HG02870 (cell line): ENCODE results near the gene ZNF41.
"Not testable (repeated sequence)": the region's sequence is repeated elsewhere in the genome, so short reads cannot be mapped to it uniquely, and the experiment has no call there.

Source experiments
- ATAC-seq: cut with Tn5 transposase; IDR thresholded peaks from one replicate; pipeline ENCODE4 v1.9.1; 2021; ENCODE audit warnings: mild to moderate bottlenecking, moderate library complexity; ENCODE audit not compliant: unreplicated experiment

Gene ZNF41

GRCh38 chrX:47482512-47483305, at the start of gene ZNF41:
Gene ZNF41, minus strand, starts transcription at chrX:47483222. Its CDS starts 15,741 bp downstream, at chrX:47467481.
- peak; percentile 90 for ATAC-seq

- ATAC-seq = no peak
Observed at GRCh38 chrX:47530049-47530448, 47.0 kb upstream of the ZNF41 start.

- no peak for ATAC-seq
Observed at GRCh38 chrX:47529548-47529947, 46.5 kb upstream of the ZNF41 start.

- no peak for ATAC-seq
Observed at GRCh38 chrX:47523713-47524166, 40.7 kb upstream of the ZNF41 start.

DNA sequence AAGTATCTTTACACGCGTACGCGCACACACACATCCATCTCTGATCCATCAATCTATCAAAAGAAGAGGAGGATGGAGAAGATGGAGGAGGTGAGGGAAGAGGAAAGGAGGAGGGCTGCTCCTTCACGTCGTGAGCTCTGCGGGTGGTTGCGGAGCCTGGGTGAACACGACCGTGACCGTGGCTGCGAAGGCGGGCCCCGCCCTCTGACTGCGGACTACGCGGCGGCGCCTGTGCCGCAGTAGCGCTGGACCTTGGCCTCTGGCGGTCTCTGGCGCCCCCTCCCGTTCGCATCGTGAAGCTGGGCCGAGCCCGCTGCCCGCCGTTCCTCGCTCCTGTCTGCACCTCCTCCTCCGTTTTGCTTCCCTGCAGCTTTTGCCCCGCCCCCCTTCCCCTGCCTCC, 40.3 kb upstream of the ZNF41 start:
- ATAC-seq = no peak

GRCh38 chrX:47518144-47518543, 35.1 kb upstream of the ZNF41 start:
- no peak for ATAC-seq

DNA sequence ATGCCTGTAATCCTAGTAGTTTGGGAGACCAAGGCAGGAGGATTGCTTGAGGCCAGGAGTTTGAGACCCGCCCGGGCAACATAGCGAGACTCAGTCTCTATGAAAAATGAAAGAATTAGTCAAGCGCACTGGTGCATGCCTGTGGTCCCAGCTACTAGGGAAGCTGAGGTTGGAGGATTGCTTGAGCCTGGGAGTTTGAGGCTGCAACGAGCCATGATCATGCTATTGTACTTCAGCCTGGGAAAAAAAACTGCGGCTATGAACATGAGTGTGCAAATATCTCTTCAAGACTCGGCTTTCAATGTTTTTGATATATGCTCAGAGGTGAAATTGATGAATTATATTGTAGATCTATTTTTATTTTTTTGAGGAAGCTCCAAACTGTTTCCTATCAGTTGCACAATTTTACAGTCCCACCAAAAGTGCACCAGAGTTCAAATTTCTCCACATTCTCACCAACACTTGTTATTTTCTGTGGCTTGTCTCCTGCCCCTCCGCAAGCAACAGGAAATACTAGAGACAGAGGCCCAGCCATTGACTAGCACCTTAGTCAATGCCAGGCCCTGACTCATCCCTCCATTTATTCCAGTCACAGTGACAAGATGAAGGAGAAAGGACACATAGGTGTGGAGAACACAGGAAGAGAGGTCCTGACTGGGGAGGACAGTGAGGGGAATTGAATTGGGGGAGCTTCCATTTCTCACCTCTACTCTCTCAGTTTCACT, 33.1 kb upstream of the ZNF41 start:
- ATAC-seq = no peak

DNA sequence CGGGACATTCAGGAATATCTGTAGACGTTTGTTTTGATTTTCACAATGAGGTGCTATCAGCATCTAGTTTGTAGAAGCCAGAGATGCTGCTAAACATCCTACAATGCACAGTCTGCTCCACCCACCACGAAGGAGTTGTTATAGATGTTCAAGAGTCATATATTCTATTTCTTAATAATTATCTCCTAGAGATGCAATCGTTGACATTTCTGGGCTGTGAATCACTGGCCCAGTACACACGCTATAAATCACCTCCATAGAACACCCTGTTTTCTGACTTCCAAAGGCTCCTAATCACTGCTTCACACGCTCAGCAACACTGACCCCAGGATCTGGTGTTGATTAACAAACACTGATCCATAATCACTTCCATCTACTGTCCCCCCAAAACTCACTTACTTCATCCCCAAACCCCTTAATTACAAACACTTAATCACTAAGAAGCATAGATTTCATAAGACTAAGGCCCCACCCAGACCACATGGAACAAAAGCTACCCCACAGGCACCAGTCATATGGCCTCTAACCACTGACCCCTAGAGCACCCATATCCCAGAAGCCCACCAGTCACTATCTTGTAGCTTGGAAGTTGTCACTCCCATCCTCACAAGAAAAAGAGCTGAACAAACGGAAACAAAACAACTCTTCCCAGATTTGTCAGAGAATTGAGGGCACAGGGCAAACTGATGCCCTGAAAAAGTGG, 31.7 kb upstream of the ZNF41 start:
- ATAC-seq = no peak

- not testable (repeated sequence) for ATAC-seq
Observed at GRCh38 chrX:47513034-47513965, 30.3 kb upstream of the ZNF41 start.

- not testable (repeated sequence) for ATAC-seq
Observed at GRCh38 chrX:47512383-47512782, 29.4 kb upstream of the ZNF41 start.

DNA sequence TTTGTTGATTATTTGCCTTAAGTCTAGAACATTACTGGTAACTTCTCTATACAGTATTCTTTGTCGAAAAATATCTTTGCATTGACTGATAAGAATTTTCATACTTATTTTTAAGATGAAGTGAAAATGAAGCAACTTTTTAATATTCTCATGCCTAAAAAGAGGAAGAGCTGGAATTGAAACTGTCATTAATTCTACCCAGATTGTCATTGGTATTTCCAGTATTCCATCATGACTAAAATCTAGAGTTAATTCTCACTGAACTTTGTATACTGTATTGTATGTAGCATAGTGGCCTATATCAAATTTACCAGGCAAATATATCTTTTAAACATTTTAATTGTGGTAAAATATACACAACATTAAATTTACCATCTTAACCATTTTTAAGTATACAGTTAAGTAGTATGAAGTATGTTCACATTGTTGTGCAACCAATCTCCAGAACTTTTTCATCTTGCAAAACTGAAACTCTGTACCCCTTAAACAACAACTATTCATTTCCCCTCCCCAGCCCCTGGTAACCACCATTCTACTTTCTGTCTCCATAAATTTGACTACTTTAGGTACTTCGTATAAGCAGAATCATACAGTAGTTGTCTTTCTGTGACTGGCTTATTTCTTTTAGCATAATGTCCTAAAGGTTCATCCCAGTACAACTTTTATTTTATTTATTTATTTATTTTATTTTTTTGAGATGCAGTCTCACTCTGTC, 24.3 kb upstream of the ZNF41 start:
- ATAC-seq = no peak

DNA sequence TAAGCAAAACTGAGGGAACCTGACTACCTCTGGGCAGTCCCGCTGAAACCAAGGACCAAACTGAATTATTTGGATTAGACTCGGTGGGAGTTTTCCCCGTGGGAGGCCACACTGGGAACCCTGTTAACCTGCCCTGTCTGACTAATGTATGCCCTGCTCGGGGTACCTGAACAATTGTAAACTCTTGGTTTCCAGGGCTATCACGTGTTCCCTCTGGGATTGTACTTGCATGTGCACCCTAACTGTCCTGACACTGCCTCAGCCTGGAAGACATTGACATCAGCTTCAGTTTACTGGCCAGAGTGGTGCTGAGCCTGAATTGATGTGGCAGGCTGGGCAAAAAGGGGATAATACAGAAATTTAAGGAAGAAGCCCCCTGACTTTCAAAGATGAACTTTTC, 20.1 kb upstream of the ZNF41 start:
- ATAC-seq = no peak

DNA sequence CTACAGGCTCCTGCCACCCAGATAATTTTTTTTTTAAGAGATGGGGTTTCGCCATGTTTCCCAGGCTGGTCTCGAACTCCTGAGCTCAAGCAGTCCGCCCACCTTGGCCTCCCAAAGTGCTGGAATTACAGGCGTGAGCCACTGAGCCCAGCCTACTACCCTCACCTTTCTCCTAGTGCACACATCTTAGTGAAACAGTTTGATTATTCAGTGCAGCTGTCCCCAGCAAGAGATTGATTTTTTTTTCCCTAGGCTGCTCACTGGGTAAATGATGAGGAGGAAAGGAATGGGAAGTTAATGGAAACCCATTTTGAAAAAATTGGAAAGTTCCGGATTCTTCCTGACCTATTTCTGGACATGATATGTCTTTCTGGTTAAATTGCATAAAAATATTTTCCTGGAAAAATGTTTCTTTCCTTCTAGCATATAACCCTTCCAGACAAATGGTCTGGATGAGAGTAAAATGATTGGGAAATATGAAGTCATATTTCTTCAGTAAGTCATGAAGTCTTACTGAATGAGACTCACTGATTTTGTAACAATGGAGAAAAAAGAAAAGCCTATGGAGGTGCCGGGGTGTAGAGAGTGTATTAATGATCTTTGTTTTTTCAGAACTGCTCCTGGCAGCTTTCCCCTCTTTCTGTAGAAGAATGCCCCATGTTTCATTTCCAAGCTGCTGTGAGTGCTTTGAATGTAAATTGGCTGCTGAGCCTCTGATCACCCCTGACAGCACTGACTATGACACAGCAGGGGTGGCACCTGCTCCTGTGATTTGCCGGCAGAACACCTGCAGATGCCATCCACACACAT, 19.5 kb upstream of the ZNF41 start:
- no peak for ATAC-seq

DNA sequence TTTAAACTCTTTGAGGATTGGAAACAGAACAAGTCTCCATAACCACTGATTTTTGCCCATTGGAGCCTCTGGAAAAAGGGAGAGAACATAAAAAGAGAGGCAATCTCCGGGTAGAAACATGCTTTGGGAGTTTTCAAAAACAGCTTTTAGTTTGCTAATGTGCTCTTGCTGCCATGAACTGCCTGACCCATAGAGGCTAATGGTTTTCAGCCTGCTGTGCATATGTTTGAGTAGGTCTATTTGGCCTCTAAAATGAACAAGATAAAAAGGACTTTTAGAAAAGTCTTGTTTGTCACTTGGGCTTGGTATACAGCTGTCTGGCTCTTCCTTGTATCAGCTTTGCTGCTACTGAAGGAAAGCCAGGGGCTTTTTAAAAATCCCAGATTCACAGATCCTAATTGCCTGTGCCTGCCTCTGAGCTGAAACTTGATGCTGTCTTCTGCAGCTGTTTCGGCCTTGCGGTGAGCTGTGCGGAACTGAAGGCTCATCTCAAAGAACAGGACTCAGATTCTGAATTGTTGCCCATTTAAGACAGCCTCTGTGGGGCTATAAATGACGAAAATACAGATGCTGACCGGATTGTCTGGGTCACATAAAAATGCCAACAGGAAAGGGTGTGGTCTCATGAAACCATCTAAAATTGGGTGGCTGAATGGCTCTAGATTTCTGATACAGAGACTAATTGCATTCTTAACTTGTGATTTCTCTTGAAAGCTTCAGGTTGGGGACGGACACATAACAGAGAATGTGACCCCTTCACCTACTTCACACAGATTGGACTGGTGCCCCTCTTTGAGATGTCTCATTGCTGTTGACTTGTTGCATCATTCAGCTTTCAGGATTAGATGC, 18.4 kb upstream of the ZNF41 start:
- no peak for ATAC-seq

GRCh38 chrX:47500554-47500953, 17.5 kb upstream of the ZNF41 start:
- no peak for ATAC-seq

DNA sequence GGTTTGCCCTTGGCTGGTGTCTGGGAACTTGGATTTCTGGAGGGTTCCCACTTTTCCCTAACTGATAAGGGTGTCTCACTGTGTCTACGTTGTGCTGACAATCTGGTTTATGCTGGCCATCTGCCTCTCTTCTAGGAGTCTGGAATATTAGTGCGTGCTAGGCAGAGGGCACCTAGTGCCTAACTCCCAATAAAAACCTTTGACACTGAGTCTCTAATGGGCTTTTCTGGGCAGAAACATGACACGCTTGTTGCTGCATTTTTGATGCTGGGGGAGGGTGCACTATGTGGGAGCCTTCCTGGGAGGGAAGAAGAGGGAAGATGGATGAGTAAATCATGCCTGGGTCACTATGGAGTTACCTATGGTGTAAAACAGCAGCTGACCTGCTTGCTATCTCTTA, 16.3 kb upstream of the ZNF41 start:
- no peak for ATAC-seq

DNA sequence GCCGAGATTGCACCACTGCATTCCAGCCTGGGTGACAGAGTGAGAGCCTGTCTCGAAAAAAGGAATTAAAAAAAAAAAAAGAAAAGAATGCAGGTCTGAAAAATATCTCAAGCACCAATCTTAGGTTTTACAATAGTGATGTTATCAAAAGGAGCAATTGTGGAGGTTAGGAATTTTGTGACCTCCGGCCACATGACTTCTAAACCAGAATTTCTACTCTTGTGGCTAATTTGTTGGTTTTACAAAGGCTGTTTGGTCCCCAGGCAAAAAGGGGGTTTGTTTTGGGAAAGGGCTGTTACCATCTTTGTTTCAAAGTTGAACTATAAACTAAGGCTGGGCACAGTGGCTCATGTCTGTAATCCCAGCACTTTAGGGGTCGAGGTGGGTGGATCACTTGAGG, 15.4 kb upstream of the ZNF41 start:
- no peak for ATAC-seq

GRCh38 chrX:47497271-47497888, 14.4 kb upstream of the ZNF41 start:
- no peak for ATAC-seq
